GM19324 (cell line): ENCODE results near the gene OPN3.

Source experiments
- ATAC-seq: cut with Tn5 transposase; IDR thresholded peaks from one replicate; pipeline ENCODE4 v1.9.1; 2021; ENCODE audit warnings: mild to moderate bottlenecking, moderate library complexity; ENCODE audit not compliant: unreplicated experiment, low FRiP score

Gene OPN3

DNA sequence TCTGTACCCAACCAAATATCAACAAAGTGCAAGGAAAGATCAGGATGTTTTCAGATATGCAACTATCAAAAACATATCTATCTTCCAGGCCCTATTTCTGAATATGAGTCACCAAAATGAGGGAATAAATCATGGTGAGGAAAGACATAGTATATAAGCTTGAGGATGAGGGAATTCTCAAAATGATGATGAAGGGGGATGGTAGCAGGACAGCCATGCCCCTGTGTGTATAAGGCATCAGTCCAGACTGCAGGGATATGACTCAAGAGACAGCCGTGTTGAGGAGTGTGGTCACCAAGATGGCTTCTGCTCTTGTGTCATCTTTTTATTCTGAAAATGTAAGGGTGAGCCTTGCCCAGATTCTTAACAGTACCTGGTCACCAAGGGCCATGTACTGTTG is 7.5 kb upstream of the OPN3 start:
- no peak for ATAC-seq

- no peak for ATAC-seq
These were observed 6.0 kb upstream of the OPN3 start for GRCh38 chr1:241646201-241646600.

GRCh38 chr1:241645199-241645598 is 5.0 kb upstream of the OPN3 start:
- no peak for ATAC-seq

- no peak for ATAC-seq
These were observed 4.1 kb upstream of the OPN3 start for GRCh38 chr1:241644259-241644658.

DNA sequence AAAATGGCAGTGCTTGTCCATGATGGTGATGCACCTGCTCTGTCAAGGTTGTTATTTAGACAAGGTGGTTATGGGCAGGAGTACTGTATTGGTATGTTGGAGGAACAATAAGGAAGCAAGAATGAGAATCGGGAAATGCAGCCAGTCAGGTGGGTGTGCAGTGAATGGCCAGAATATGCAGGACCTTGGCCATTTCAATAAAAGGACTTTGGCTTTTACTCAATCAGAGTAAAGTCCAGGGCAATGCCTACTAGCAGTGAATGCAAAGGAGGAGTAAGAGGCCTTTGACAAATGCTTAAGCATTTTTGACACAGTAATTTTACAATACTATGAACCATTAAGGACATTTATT is 2.4 kb upstream of the OPN3 start:
- no peak for ATAC-seq

- no peak for ATAC-seq
These were observed 1.8 kb upstream of the OPN3 start for GRCh38 chr1:241641773-241642592.

- no peak for ATAC-seq
These were observed 876 bp upstream of the OPN3 start for GRCh38 chr1:241640867-241641622.

DNA sequence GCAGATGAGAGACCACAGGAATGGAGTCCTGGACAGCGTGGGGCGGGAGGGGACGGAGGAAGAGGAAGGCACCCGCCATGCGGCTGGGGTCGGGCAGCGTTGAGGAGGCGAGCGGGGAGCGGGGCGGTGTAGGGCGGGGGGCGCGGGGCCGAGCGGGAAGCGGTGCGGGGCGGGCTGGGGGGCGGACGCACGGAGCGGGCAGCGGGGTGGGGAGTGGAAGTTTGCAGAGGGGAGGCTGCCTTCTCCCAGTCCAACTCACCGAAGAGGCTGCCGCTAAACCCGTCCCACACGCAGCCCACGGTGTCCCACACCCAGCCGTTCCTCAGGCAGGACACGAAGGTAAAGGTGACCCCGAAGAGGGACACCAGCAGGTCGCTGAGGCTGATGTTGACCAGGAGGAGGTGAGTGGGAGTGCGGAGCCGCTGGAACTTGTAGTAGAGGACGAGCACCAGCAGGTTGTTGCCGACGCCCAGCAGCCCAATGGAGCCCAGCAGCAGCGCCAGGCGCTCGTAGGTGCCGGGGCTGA is 483 bp downstream of the OPN3 start:
- ATAC-seq, result peak; percentile 56

- no peak for ATAC-seq
These were observed 1.1 kb downstream of the OPN3 start for GRCh38 chr1:241638909-241639622.

GRCh38 chr1:241638099-241638682 is 2.0 kb downstream of the OPN3 start:
- no peak for ATAC-seq

DNA sequence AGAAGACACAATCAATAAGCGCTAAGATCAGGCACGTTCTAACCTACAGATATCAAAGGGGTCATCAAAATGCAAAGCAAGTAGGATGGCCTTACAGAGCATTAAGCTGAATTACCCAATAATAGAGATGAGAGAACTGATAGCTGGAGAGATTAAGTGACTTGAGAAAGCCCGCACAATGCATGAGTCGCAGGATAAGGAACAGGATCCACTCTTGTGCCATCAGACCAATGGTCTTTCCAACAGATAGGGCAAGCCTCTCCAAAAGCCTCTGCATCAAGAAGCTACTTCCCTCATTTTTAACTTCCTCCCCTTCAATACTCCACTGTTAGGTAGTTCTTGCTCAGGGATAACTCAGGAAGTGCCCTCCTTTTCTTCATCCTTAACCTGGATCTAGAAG is 2.6 kb downstream of the OPN3 start:
- no peak for ATAC-seq

GRCh38 chr1:241637046-241637590 is 3.1 kb downstream of the OPN3 start:
- no peak for ATAC-seq

DNA sequence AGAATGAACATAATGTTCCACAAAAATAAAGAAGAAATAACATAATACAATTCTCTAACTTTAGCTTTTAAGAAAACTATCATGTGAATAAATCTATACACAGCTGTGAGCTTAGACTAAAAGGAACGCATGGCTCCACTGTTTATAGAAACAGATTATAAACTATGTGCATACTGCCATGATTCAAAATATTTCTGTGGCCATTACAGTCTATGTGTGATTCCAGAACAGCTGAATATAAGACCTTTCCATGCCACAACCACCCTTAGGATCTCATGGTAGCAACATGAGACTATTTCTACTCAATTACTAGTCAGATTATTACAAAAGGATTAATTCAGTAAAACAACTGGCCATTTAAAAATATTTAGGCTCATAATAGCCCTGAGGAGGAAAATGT is 3.9 kb downstream of the OPN3 start:
- no peak for ATAC-seq

GRCh38 chr1:241635556-241636152 is 4.5 kb downstream of the OPN3 start:
- ATAC-seq, result no peak

DNA sequence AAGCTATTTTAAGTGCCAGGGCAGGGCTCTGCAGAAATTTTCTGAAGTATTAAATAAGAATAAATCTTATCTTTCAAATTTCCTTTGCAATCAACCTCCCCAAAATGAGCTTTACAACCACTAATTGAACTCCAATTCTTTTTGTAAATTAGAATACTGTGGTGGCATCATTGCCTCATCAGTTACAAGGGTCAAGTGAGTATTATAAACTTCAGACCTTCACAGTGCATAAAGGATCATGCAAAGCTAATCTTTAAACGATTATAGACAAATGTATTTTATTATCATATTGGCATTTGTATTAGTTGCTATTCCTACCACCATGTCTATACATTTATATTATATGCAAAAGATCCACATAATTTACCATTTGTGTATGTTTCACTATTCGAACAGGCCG is 7.2 kb downstream of the OPN3 start:
- no peak for ATAC-seq

DNA sequence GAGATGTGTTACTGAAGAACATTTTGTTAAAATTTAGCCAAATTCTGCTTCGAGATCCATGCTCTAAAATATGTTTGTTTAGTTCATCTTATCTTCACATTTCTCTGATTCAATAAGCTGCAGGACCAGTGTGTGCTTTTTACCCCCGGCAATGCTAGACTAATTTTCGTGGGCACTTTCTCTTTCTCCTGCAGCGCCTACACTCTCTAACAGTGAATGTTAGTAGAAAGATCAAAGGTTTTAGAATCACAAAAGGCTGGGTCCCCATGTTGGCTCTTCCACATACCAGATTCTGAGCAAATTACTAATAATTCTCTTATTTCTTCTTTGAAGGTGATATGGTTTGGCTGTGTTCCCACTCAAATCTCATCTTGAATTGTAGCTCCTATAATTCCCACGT is 8.5 kb downstream of the OPN3 start:
- no peak for ATAC-seq

DNA sequence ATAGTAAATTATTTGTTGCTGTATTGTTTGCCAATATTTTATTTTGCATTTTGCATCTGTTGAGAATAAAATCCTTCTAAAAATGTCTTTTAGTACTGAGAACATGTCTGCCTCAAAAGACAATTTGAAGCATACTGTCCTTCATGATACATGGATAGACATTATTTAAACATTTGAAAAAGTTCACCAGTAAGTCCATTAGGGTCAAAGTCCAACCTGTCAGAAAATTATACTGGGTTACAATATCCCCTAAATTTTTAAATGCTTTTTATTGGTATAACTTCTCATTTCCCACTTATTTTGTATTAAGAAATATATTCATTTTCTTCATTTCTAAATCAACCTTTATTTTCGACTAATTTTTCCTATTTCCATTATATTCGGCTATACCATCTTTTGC is 9.3 kb downstream of the OPN3 start:
- no peak for ATAC-seq

GRCh38 chr1:241630476-241630875 is 9.7 kb downstream of the OPN3 start:
- no peak for ATAC-seq

- no peak for ATAC-seq
These were observed 10.2 kb downstream of the OPN3 start for GRCh38 chr1:241630005-241630404.
